Measurements from ENCODE around the gene STX10.

DNA sequence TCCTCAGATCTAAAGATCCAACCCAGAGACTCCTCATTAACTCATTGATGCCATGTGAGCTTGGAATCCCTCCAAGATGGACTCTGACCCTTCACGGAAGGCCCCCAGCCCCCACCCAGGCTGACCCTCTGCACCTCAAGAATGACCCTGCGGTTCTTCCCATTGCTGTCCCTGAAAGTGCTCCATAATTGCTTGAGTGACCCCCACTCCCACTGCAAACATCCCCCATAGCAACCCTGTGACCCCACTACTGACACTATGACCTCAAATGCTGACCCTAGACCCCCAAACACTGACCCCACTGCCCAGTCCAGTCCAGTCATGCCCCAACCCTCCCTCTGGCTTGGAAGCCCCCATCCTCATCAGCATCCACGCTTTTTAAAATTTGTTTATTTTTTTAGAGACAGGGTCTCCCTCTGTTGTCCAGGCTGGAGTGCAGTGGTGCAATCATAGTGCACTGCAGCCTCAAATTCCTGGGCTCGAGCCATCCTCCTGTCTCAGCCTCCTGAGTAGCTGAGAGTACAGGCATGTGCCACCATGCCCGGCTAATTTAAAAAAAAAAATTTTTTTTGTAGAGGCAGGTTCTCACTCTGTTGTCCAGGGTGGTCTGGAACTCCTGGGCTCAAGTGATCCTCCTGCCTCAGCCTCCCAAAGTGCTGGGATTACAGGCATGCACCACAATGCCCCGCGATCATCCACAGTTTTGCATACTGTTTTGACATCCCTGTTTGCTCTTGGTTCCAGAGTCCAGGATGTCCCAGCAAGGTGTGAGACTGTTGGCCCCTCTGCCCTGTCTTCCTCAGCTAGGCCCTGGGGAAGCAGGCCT is 48.4 kb downstream of the STX10 start:
- TF ChIP-seq MAZ (IDR thresholded peaks at IDR 0.05; ENCODE audit: borderline replicate concordance, low read depth, low read length) (no peak), MXI1 (IDR thresholded peaks at IDR 0.05; ENCODE audit: borderline replicate concordance, low read depth, low read length) (no peak), POLR2A (IDR thresholded peaks at IDR 0.05; ENCODE audit: low read depth, low read length) (no peak), RFX5 (IDR thresholded peaks at IDR 0.05; ENCODE audit: low read depth, low read length) (no peak), BHLHE40 (IDR thresholded peaks at IDR 0.05; ENCODE audit: low read depth, low read length) (no peak), CEBPB (IDR thresholded peaks at IDR 0.05; ENCODE audit: low read depth, low read length) (no peak)
- TF ChIP-seq, protein P1, sequence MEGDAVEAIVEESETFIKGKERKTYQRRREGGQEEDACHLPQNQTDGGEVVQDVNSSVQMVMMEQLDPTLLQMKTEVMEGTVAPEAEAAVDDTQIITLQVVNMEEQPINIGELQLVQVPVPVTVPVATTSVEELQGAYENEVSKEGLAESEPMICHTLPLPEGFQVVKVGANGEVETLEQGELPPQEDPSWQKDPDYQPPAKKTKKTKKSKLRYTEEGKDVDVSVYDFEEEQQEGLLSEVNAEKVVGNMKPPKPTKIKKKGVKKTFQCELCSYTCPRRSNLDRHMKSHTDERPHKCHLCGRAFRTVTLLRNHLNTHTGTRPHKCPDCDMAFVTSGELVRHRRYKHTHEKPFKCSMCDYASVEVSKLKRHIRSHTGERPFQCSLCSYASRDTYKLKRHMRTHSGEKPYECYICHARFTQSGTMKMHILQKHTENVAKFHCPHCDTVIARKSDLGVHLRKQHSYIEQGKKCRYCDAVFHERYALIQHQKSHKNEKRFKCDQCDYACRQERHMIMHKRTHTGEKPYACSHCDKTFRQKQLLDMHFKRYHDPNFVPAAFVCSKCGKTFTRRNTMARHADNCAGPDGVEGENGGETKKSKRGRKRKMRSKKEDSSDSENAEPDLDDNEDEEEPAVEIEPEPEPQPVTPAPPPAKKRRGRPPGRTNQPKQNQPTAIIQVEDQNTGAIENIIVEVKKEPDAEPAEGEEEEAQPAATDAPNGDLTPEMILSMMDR (conservative IDR thresholded peaks at IDR 0.05; ENCODE audit: low read depth, low read length) = no peak
- TF ChIP-seq, protein P2, sequence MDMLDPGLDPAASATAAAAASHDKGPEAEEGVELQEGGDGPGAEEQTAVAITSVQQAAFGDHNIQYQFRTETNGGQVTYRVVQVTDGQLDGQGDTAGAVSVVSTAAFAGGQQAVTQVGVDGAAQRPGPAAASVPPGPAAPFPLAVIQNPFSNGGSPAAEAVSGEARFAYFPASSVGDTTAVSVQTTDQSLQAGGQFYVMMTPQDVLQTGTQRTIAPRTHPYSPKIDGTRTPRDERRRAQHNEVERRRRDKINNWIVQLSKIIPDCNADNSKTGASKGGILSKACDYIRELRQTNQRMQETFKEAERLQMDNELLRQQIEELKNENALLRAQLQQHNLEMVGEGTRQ (IDR thresholded peaks at IDR 0.05; ENCODE audit: low read depth, low read length) = no peak

Data from IMR-90 (cell line).